IgD-negative memory B cell (primary cell): ENCODE results near the gene VPS35. TPM values are rescaled to one million over a fixed set of nuclear protein-coding genes. Genes with fewer than 3 reads are reported as not detected.
A peak's percentile ranks its signal among the peaks of the same experiment; 100 is the strongest.
"Not testable (repeated sequence)": the region's sequence is repeated elsewhere in the genome, so short reads cannot be mapped to it uniquely, and the experiment has no call there.

Experiments
- H3K27ac Mint-ChIP-seq, 3 donors: one replicate each; pipeline ENCODE4 v1.8.0; 2020 to 2022; ENCODE audit warnings: mild to moderate bottlenecking in 3 of 3, mixed read lengths in 3 of 3, moderate library complexity in 1 of 3
- H3K27me3 Mint-ChIP-seq: one replicate; pipeline ENCODE4 v1.8.0; 2021; ENCODE audit warnings: mixed read lengths
- H3K36me3 Mint-ChIP-seq: one replicate; pipeline ENCODE4 v1.8.0; 2020; ENCODE audit warnings: mild to moderate bottlenecking, mixed read lengths
- H3K4me1 Mint-ChIP-seq, 3 donors: one replicate each; pipeline ENCODE4 v1.8.0; 2020 to 2022; ENCODE audit warnings: mixed read lengths in 3 of 3, mild to moderate bottlenecking in 1 of 3
- H3K4me3 Mint-ChIP-seq, 4 donors: one replicate each; pipeline ENCODE4 v1.8.0; 2020 to 2022; ENCODE audit warnings: mild to moderate bottlenecking in 4 of 4, mixed read lengths in 4 of 4, moderate library complexity in 3 of 4
- H3K9me3 Mint-ChIP-seq, 3 donors: one replicate each; pipeline ENCODE4 v1.8.0; 2020 to 2021; ENCODE audit warnings: mixed read lengths in 3 of 3, mild to moderate bottlenecking in 1 of 3
- polyA plus RNA-seq: library from polyadenylated mRNA; unstranded; fragments of 300-500 nt; fragmentation: Illumina TruSeq; gene quantifications from one replicate; pipeline ENCODE4 v1.2.3, GENCODE V29; 2021

VPS35 gene
- polyA plus RNA-seq, 1 donor from 2014 or later, result 81.9 TPM

DNA sequence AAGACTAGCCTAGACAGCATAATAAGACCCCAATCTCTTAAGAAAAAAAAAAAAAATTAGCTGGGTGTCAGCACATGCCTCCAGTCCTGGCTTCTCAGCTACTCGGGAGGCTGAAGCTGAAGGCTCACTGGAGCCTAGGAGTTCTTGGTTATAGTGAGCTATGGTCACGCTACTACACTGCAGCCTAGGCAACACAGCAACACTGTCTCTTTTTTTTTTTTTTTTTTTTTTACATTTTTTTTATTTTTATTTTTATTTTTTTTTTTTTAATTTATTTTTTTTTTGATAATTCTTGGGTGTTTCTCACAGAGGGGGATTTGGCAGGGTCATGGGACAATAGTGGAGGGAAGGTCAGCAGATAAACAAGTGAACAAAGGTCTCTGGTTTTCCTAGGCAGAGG, 4.6 kb upstream of the VPS35 start:
- Mint-ChIP-seq H3K27ac (peak overlapping the region in 1 of 3 donors; percentile 3), H3K9me3 (no peaks in the 10 kb centered on the region), H3K4me3 (no peak overlapping the region)

DNA sequence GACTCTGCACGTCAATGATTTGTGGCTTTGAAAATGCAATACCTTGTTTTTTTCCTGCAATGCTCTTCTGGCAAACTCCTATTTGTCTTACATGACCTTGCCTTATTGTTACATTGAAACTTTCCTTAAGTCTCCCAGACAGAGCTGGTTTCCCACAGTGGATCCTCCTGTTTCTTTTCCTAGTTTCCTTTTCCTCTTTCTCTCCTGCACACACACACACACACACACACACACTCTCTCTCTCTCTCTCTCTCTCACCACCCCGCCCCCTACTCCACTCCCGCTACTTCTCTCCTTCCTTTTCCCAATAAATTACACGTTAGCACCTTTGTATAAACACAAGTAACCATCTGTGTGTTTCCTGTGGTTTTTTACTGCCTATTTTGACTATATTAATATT, 2.7 kb upstream of the VPS35 start:
- H3K9me3 Mint-ChIP-seq, result no peaks in the 10 kb centered on the region
- H3K4me1 Mint-ChIP-seq, result peaks cover 25 to 35% (median 27%) of the 10 kb centered on the region in 3 donors
- H3K27me3 Mint-ChIP-seq, result no peaks in the 10 kb centered on the region
- peak overlapping the region; percentile 29 to 75 (median 73) for H3K27ac Mint-ChIP-seq
- H3K4me3 Mint-ChIP-seq, result peak overlapping the region in 3 of 4 donors; percentile 64 to 82 (median 75)
- H3K36me3 Mint-ChIP-seq, result peaks cover 3% of the 10 kb centered on the region

More for the DNA sequence above, 4.6 kb upstream of the VPS35 start:
- Mint-ChIP-seq H3K4me1 (peaks cover 14 to 20% (median 16%) of the 10 kb centered on the region in 3 donors), H3K36me3 (peaks cover 3% of the 10 kb centered on the region), H3K27me3 (no peaks in the 10 kb centered on the region)

DNA sequence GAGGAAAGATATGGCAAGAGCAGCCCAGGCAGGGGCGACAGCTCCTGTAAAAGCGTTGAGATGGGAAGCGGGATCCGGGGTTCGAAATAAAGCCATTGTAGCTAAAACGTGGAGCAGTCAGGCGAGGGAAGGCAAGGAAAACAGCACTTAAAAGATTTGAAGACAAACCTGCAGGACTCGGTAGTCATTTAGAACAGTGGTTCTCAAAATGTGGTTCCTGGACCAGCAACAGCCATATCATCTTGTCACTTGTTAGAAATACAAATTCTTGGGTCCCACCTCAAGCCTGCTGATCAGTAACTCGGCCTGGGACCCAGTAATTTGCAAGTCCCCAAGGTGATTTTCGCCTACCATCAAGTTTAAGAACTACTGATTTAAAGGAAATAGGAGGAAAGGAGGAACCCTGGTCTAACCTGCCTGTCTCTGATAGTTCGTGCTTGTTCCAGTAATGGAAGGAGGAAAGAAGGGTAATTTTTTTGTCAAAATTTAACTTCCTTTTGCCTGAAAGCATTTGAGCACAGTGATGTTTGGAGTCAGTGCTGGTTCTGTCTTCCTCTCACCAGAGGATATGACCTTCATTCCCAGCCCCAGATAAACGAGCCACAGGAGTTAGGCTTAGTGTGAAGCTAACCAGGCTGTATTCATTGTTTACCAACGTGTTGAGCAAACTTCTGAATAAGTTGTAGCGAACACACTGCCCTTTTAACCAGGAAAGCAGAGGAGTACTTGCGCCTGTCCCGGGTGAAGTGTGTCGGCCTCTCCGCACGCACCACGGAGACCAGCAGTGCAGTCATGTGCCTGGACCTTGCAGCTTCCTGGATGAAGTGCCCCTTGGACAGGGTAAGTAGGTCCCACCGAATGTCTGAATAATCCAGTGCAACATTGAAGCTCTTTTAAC, 1.6 kb upstream of the VPS35 start:
- H3K4me1 Mint-ChIP-seq, result peaks cover 27 to 37% (median 31%) of the 10 kb centered on the region in 3 donors
- H3K27ac Mint-ChIP-seq, result no peak overlapping the region
- peak overlapping the region in 1 of 4 donors; percentile 64 for H3K4me3 Mint-ChIP-seq
- no peaks in the 10 kb centered on the region for H3K27me3 Mint-ChIP-seq
- H3K9me3 Mint-ChIP-seq, result no peaks in the 10 kb centered on the region
- peaks cover 3% of the 10 kb centered on the region for H3K36me3 Mint-ChIP-seq

DNA sequence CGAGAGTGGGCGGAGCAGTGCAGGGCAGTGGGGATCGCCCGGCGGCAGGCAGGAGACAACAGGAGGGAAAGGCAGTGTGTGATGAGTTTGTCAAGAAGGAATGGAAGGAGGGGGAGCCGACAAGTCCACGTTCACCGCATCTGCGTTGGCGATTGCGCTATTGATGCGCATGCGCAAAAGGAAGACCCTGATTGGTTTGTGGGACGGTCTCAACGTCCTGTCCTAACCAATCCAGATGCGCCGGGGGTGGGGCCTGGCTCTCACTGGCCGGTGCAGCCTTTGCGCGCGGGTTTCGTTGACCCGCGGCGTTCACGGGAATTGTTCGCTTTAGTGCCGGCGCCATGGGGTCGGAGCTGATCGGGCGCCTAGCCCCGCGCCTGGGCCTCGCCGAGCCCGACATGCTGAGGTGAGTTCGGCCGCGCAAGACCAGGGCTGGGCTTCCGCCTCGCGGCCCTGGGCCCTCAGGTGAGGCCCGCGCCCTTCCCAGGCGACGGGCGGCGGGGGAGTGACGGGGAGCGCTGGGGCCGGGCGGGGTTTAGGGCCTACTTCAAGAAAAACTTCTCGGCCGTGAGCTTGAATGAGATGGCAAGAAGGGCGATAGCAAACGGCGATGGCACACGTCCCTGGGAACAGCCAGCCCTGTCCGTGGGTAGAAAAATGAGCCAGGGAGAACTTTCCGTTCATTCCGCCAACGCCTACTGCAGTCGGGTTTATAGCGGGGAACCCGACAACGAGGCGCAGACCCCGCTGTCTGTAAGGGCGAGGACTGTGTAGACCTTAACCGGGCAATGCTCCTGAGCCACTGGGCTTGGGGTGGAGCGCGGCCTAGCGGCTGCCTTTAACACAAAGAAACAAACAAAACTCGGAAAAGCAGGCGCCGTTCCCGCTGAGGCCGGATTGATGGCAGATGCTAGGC, 645 bp upstream of the VPS35 start, which contains the start of gene ORC6:
ORC6 (plus strand) TSS at position 295 of the 916 bp plus-strand sequence; CDS start at position 342, 47 bp downstream.
- peak within 1 kb of the TSS in 1 of 3 donors; percentile 92 for H3K27ac Mint-ChIP-seq
- H3K4me3 Mint-ChIP-seq, result no peak within 1 kb of the TSS
- H3K36me3 Mint-ChIP-seq, result peaks cover 3% of the 10 kb centered on the region
- peaks cover 27 to 45% (median 36%) of the 10 kb centered on the region in 3 donors for H3K4me1 Mint-ChIP-seq
- H3K27me3 Mint-ChIP-seq, result no peaks in the 10 kb centered on the region
- no peaks in the 10 kb centered on the region for H3K9me3 Mint-ChIP-seq

DNA sequence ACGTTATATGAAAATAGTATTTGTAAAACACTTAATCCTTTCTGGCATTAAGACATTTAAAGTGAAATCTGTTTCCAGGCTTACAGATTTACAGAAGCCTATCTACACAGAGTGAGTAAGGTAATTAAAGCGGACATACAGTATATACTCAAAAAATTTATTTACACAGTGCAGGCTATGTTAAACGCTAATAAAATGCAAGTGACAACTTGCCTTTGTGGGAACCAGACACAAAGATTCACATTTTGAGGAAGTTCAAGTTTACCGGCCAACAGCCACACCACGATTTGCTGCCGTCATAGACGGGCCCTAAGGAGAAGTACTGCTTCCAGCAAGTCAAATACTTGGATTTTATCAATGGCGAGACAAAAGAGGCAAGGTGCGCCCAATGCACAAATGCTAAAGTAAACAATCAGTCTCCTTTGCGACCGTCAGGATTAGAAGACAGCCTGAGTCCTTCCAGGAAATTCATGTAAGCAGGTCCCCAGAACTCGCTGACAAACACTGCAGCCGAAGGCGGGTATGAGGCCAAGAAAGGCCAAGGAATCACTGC, 801 bp downstream of the VPS35 start:
- H3K4me3 Mint-ChIP-seq, result no peak overlapping the region

DNA sequence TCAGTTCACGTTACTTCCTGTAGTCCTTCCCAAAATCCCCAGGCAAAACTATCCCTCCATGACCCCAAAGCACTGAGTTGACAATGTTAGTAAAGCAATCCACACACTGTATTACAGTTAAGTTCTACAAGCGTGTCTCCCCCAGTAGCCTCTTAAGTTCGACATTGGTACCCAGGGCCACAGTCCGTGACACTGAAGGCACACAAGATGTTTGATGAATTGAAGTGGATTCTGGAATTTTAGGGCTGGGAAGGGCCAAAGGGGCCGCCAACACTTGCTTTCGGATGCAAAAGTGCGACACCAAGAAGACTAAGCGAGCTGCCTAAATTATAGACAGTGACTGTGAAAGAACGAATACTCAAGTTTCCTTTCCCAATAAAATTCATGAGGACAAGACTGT, 1.5 kb downstream of the VPS35 start:
- Mint-ChIP-seq H3K9me3 (no peaks in the 10 kb centered on the region), H3K4me1 (peaks cover 36 to 53% (median 41%) of the 10 kb centered on the region in 3 donors), H3K27me3 (no peaks in the 10 kb centered on the region), H3K4me3 (peak overlapping the region in 1 of 4 donors; percentile 68), H3K27ac (peak overlapping the region in 2 of 3 donors; percentile 1 to 47), H3K36me3 (peaks cover 3% of the 10 kb centered on the region)

More for the DNA sequence above, 801 bp downstream of the VPS35 start:
- H3K4me1 Mint-ChIP-seq, result peaks cover 36 to 51% (median 41%) of the 10 kb centered on the region in 3 donors
- H3K27ac Mint-ChIP-seq, result peak overlapping the region in 1 of 3 donors; percentile 92
- no peaks in the 10 kb centered on the region for H3K9me3 Mint-ChIP-seq
- no peaks in the 10 kb centered on the region for H3K27me3 Mint-ChIP-seq
- H3K36me3 Mint-ChIP-seq, result peaks cover 3% of the 10 kb centered on the region

DNA sequence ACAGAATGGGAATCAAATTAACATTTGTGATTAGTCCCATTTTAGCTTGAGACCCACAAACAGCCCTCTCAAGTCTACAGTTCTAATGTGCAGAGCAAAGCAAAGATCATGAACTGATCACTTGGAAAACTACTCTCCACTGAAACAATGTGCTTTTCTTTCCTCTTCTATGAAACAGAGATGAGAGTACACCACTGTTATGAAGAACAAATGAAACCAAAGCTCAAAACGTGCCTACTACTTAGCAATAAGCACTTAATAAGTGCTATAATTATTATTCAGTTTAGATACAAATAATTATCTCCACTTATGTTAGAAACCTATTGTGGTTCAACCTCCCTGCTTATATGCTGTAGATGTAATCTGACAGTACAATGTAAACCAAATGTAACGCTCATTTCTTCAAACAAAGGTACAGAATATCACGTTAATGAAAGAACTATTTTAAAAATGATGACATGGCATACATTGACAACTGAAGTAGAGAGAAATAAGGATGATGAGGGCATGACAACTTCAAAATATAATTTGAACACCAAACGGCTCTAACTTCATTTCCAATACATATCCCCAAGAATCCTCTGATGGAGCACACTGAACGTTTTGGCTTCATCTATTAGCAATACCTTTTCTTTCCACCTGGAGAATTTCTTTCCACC, 2.0 kb downstream of the VPS35 start:
- no peaks in the 10 kb centered on the region for H3K36me3 Mint-ChIP-seq
- H3K27ac Mint-ChIP-seq, result peak overlapping the region in 2 of 3 donors; percentile 1 to 46
- H3K27me3 Mint-ChIP-seq, result no peaks in the 10 kb centered on the region
- no peaks in the 10 kb centered on the region for H3K9me3 Mint-ChIP-seq
- peaks cover 33 to 54% (median 35%) of the 10 kb centered on the region in 3 donors for H3K4me1 Mint-ChIP-seq
- peak overlapping the region in 1 of 4 donors; percentile 68 for H3K4me3 Mint-ChIP-seq

DNA sequence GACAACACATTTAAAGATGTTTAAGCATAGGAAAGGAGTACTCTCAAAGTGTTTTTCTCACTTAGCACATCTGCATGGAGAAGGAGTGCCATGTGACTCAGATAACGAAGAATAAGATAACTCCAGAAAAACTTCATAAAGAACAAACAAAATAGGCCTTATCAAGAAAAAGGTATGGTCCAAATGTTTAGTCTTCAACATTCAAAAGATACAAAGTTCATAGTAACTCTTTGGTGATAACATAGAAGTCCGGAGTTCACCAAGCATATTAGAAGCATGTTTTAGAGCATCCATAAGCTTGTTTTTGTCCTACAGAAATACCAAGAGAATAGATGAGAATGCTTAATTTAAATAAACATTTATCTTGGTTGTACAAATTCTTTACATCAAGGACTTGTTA, 7.1 kb downstream of the VPS35 start:
- H3K9me3 Mint-ChIP-seq, H3K36me3 Mint-ChIP-seq, H3K27me3 Mint-ChIP-seq, H3K4me3 Mint-ChIP-seq, H3K27ac Mint-ChIP-seq: not testable (repeated sequence)
- peaks cover 12 to 26% (median 20%) of the 10 kb centered on the region in 3 donors for H3K4me1 Mint-ChIP-seq

DNA sequence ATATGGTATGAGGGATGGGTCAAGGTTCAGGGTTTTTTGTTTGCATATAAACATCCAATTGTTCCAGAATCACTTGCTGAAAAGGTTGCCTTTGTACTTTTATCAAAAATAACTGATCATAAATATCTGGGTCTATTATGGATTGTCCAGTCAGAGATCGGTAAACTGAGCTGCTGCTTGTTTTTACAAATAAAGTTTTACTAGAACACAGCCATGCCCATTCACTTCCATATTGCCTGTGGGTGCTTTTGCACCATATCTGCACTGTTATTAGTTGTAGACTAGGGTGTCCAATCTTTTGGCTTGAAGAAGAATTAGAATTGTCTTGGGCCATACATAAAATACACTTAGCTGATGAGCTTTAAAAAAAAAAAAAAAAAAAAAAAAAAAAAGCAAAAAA, 11.0 kb downstream of the VPS35 start:
- H3K9me3 Mint-ChIP-seq, H3K4me1 Mint-ChIP-seq, H3K36me3 Mint-ChIP-seq, H3K4me3 Mint-ChIP-seq, H3K27me3 Mint-ChIP-seq: not testable (repeated sequence)
- H3K27ac Mint-ChIP-seq, result peak overlapping the region in 1 of 3 donors; percentile 8

DNA sequence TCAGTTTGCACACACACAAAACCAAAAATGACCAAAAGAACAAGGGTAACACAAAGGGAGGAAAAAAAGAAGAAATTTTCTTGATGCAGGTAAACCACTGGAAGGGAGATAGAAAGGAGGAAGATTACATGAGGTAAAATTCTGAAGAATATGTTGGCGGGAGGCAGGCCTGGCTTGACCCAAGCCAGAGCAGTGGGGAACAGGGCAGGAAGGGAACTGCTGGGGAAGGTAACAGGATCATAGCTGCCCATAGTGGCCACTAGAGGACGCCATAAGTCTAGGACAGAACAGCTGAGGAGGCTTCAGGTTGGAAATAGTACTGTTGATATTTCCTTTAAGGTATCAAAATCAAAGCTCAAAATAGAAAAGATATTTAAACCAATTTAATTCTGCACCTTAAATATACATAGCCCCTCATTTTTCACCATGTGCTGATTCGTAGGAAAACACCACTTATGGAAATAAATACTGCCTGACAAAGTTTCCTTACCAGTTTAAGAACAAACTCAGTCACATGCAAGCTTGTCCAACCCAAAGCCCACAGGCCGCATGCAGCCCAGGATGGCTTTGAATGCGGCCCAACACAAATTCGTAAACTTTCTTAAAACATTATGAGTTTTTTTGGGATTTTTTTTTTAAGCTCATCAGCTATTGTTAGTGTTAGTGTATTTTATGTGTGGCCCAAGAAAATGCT, 15.5 kb downstream of the VPS35 start:
- Mint-ChIP-seq H3K36me3 (peaks cover 2% of the 10 kb centered on the region), H3K27ac (peak overlapping the region in 1 of 3 donors; percentile 10), H3K4me1 (peaks cover 0 to 2% (median 0%) of the 10 kb centered on the region in 3 donors), H3K9me3 (no peaks in the 10 kb centered on the region), H3K27me3 (no peaks in the 10 kb centered on the region), H3K4me3 (no peak overlapping the region)

DNA sequence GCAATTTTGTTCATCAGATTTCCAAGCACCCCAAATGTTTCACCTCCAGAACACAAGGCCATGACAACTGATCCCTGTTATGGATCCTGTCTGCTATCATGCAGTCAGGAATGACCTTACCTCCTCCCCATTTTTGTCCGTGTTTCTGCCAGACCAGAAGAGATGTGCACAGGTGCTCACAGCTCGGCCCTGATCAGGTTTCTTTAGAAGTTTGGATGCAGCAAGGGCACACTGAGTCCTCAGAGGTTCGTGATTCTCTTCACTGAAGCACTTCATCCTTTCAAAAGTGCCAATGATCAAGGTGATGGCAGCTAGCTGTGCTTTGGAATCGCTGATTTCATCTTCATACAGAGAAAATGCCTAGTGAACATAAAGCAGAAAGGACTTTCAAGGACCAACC, 26.9 kb downstream of the VPS35 start:
- no peak overlapping the region for H3K4me3 Mint-ChIP-seq
- peaks cover 2% of the 10 kb centered on the region for H3K36me3 Mint-ChIP-seq
- H3K4me1 Mint-ChIP-seq, result peaks cover 13 to 20% (median 15%) of the 10 kb centered on the region in 3 donors
- no peak overlapping the region for H3K27ac Mint-ChIP-seq
- H3K9me3 Mint-ChIP-seq, result no peaks in the 10 kb centered on the region
- H3K27me3 Mint-ChIP-seq, result no peaks in the 10 kb centered on the region

DNA sequence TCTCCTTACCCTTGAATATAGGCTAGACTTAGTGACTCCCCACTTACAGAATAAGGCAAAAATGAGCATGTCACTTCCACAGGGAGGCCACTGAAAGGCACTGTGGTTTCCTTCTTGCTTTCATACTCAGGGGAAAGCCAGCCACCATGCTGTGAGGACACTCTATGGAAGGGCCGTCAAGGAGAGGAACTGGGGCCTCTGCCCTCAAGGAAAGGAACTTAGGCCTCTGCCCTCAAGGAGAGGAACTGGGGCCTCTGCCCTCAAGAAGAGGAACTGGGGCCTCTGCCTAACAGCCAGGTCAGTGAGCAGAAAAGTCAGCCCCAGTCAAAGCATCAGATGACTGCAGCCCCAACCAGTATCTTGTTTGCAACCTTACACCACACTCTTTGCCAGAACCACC, 30.1 kb downstream of the VPS35 start:
- H3K27ac Mint-ChIP-seq, result peak overlapping the region; percentile 38 to 80 (median 67)
- H3K36me3 Mint-ChIP-seq, result peaks cover under 1% of the 10 kb centered on the region
- no peak overlapping the region for H3K4me3 Mint-ChIP-seq
- no peaks in the 10 kb centered on the region for H3K27me3 Mint-ChIP-seq
- no peaks in the 10 kb centered on the region for H3K9me3 Mint-ChIP-seq
- H3K4me1 Mint-ChIP-seq, result peaks cover 13 to 20% (median 15%) of the 10 kb centered on the region in 3 donors

DNA sequence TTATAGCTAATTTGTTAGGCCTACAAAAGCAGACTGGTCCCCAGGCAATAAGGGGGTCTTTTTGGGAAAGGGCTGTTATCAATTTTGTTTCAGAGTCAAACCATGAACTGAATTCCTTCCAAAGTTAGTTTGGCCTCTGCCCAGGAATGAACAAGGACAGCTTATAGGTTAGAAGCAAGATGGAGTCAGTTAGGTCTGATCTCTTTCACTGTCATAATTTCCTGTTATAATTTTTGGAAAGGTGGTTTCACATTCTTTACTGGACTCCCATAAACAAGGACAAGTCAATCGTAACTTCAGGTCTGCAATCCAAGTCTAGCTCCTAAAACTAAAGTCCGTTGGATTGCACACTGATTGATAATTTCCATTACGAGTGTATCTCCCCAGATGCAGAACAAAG, 37.7 kb downstream of the VPS35 start:
- Mint-ChIP-seq H3K36me3 (peaks cover 7% of the 10 kb centered on the region), H3K27me3 (no peaks in the 10 kb centered on the region), H3K9me3 (no peaks in the 10 kb centered on the region), H3K4me3 (no peak overlapping the region), H3K4me1 (peaks cover 0 to 1% (median 0%) of the 10 kb centered on the region in 3 donors), H3K27ac (no peak overlapping the region)

DNA sequence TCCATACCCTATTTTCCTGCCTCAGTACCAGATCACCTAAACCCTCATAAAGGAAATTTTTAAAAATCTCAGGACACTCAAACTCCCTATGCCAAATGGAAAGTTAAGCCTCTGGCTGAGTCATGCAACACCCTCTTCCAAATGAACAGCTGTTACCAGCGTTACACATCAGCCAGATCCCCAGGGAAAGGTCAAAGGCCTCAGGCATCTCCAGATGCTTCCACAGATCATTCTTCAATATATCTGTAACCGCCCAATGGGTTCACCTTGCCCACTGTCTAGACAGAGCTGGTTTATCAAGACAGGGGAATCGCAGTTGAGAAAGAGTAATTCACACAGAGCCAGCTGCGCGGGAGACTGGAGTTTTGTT, 38.7 kb downstream of the VPS35 start:
- Mint-ChIP-seq H3K4me1 (peaks cover 0 to 1% (median 0%) of the 10 kb centered on the region in 3 donors), H3K27me3 (no peaks in the 10 kb centered on the region), H3K36me3 (peaks cover 7% of the 10 kb centered on the region), H3K27ac (no peak overlapping the region), H3K4me3 (no peak overlapping the region), H3K9me3 (peaks cover 0 to 7% (median 3%) of the 10 kb centered on the region in 3 donors)
